NCI-H1092 treated with DMSO at 0.1 percent for 48 hours (cell line): ENCODE data around the gene UBE4A.
A peak's percentile ranks its signal among the peaks of the same experiment; 100 is the strongest.
"Not testable (repeated sequence)": the region's sequence is repeated elsewhere in the genome, so short reads cannot be mapped to it uniquely, and the experiment has no call there.

ENCODE experiments used
- DNase-seq: peaks from one replicate; lab custom pipeline; 2025; lab: John Stamatoyannopoulos, UW

The UBE4A gene

GRCh38 chr11:118401880-118402590 is 42.6 kb downstream of the UBE4A start:
- no peak for DNase-seq

- DNase-seq: not testable (repeated sequence)
Observed at GRCh38 chr11:118402594-118402993, 43.2 kb downstream of the UBE4A start.

GRCh38 chr11:118406599-118407166 is 47.3 kb downstream of the UBE4A start:
- DNase-seq: peak; percentile 90

- no peak for DNase-seq
Observed at GRCh38 chr11:118410055-118410745, 50.8 kb downstream of the UBE4A start.

- no peak for DNase-seq
Observed at GRCh38 chr11:118411530-118411929, 52.1 kb downstream of the UBE4A start.

- no peak for DNase-seq
Observed at GRCh38 chr11:118412921-118413320, 53.5 kb downstream of the UBE4A start.

GRCh38 chr11:118415062-118415738 is 55.8 kb downstream of the UBE4A start:
- DNase-seq: no peak

GRCh38 chr11:118415739-118416068 is 56.3 kb downstream of the UBE4A start:
- no peak for DNase-seq

GRCh38 chr11:118416900-118417299 is 57.5 kb downstream of the UBE4A start:
- not testable (repeated sequence) for DNase-seq

- DNase-seq: no peak
Observed at GRCh38 chr11:118417801-118418200, 58.4 kb downstream of the UBE4A start.

GRCh38 chr11:118418766-118419165 is 59.4 kb downstream of the UBE4A start:
- no peak for DNase-seq

GRCh38 chr11:118427707-118428106 is 68.3 kb downstream of the UBE4A start:
- no peak for DNase-seq

- no peak for DNase-seq
Observed at GRCh38 chr11:118430956-118431355, 71.6 kb downstream of the UBE4A start.

- DNase-seq: peak; percentile 81
Observed at GRCh38 chr11:118434123-118434552, 74.7 kb downstream of the UBE4A start.

GRCh38 chr11:118434553-118435289 is 75.3 kb downstream of the UBE4A start:
- DNase-seq: peak; percentile 82

- DNase-seq: peak; percentile 96
Observed at GRCh38 chr11:118435290-118435892, 76.0 kb downstream of the UBE4A start.

- DNase-seq: peak; percentile 99
Observed at GRCh38 chr11:118435893-118436624, 76.7 kb downstream of the UBE4A start, which contains the start of gene KMT2A. KMT2A (plus strand) TSS chr11:118436492; CDS start chr11:118436513, 21 bp downstream.

GRCh38 chr11:118436639-118437207 is 77.3 kb downstream of the UBE4A start:
- DNase-seq: no peak

GRCh38 chr11:118437208-118438125 is 78.1 kb downstream of the UBE4A start:
- DNase-seq: peak; percentile 52
